HG03457 (cell line): ENCODE measurements around the gene SDF2L1.

Source experiments
- ATAC-seq: cut with Tn5 transposase; IDR thresholded peaks from one replicate; pipeline ENCODE4 v1.9.1; 2021; ENCODE audit warnings: moderate number of reproducible peaks; ENCODE audit not compliant: unreplicated experiment

Gene SDF2L1

GRCh38 chr22:21622011-21622918 lies 19.8 kb upstream of the SDF2L1 start:
- ATAC-seq, result no peak

- no peak for ATAC-seq
These were observed 19.0 kb upstream of the SDF2L1 start for GRCh38 chr22:21622919-21623647.

- no peak for ATAC-seq
These were observed 18.5 kb upstream of the SDF2L1 start for GRCh38 chr22:21623648-21623970.

GRCh38 chr22:21624120-21624879 lies 17.8 kb upstream of the SDF2L1 start:
- ATAC-seq, result no peak

GRCh38 chr22:21624880-21625791 lies 17.0 kb upstream of the SDF2L1 start:
- ATAC-seq, result no peak

GRCh38 chr22:21626073-21626734 lies 15.9 kb upstream of the SDF2L1 start:
- no peak for ATAC-seq

GRCh38 chr22:21626735-21627469 lies 15.2 kb upstream of the SDF2L1 start:
- ATAC-seq, result no peak

GRCh38 chr22:21628386-21629254 lies 13.5 kb upstream of the SDF2L1 start:
- ATAC-seq, result no peak

- ATAC-seq, result peak; percentile 43
These were observed 12.6 kb upstream of the SDF2L1 start, which contains the start of gene YDJC for GRCh38 chr22:21629255-21630149. Gene YDJC, minus strand, starts transcription at chr22:21630022. Its CDS starts 8 bp downstream, at chr22:21630014.

GRCh38 chr22:21631025-21631424 lies 11.1 kb upstream of the SDF2L1 start:
- ATAC-seq, result no peak

GRCh38 chr22:21632237-21632895 lies 9.7 kb upstream of the SDF2L1 start, which contains the start of gene CCDC116:
Gene CCDC116, plus strand, starts transcription at chr22:21632760. Its CDS starts 422 bp downstream, at chr22:21633182.
- ATAC-seq, result no peak

GRCh38 chr22:21632931-21633330 lies 9.2 kb upstream of the SDF2L1 start:
- ATAC-seq, result no peak

- no peak for ATAC-seq
These were observed 8.6 kb upstream of the SDF2L1 start for GRCh38 chr22:21633481-21633880.

GRCh38 chr22:21634081-21634480 lies 8.0 kb upstream of the SDF2L1 start:
- ATAC-seq, result no peak

GRCh38 chr22:21634844-21635243 lies 7.3 kb upstream of the SDF2L1 start:
- no peak for ATAC-seq

- no peak for ATAC-seq
These were observed 6.2 kb upstream of the SDF2L1 start for GRCh38 chr22:21635771-21636510.
